Measurements from ENCODE around the gene PPM1L. TPM values are rescaled to one million over a fixed set of nuclear protein-coding genes. Genes with fewer than 3 reads are reported as not detected.

Gene PPM1L
- total RNA-seq, 4 donors from 2014 or later, result 30.8 to 88.1 (median 52.7) TPM

GRCh38 chr3:161117646-161118045, 361.6 kb downstream of the PPM1L start:
- Histone ChIP-seq H3K4me1 (no peaks in the 10 kb centered on the region), H3K9me3 (peaks cover 0 to 39% (median 29%) of the 10 kb centered on the region in 4 donors)
- intact Hi-C loops (cut with DNase I), result no loop called here

DNA sequence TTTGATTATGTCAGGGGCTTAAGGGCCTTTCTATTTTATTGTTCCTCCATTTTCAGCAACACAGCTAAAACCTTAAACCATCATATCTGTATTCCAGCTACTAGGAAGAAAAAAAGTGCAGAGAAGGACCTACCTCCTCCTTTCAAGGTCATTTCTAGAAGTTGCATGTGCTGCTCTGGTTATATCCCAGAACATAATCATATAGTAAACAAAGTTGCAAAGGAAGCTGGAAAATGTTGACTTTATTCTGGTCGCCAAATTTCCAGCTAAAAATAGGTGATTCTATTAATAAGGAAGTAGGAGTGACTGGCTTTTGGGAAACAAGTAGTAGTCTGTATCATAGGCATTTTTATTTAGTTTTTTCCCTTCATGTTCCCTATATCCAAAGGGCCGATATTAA, 370.5 kb downstream of the PPM1L start:
- no peak for TF ChIP-seq POLR2AphosphoS5 (IDR thresholded peaks at IDR 0.05)
- no peak for TF ChIP-seq CTCF (IDR thresholded peaks at IDR 0.05)
- DNase-seq (ENCODE audit: extremely low spot score), result no peak
- H3K27me3 ChIP-seq, result no peaks in the 10 kb centered on the region
- H3K4me1 ChIP-seq, result peaks cover 0 to 3% (median 0%) of the 10 kb centered on the region in 4 donors
- H3K9me3 ChIP-seq, result peaks cover 0 to 46% (median 13%) of the 10 kb centered on the region in 4 donors
- intact Hi-C loops (cut with DNase I), result no loop called here
- H3K36me3 ChIP-seq, result no peaks in the 10 kb centered on the region
- H3K27ac ChIP-seq (replicated peaks in 1 of 4), result no peak overlapping the region
- WGBS, result 65% methylated on average over 2 of the region's 2 CpGs
- no peak overlapping the region for H3K4me3 ChIP-seq

More at GRCh38 chr3:161117646-161118045, 361.6 kb downstream of the PPM1L start:
- Histone ChIP-seq H3K27me3 (no peaks in the 10 kb centered on the region), H3K36me3 (no peaks in the 10 kb centered on the region), H3K4me3 (no peak overlapping the region), H3K27ac (replicated peaks in 1 of 4) (no peak overlapping the region)
- 73% methylated on average over 3 of the region's 3 CpGs for WGBS
- DNase-seq (ENCODE audit: extremely low spot score), result no peak
- no peak for TF ChIP-seq POLR2A (IDR thresholded peaks at IDR 0.05; ENCODE audit: low read depth)
- no peak for TF ChIP-seq CTCF (IDR thresholded peaks at IDR 0.05)
- no peak for TF ChIP-seq POLR2AphosphoS5 (IDR thresholded peaks at IDR 0.05)
- TF ChIP-seq EP300 (IDR thresholded peaks at IDR 0.05), result no peak

Other genes starting within 250 kb of the PPM1L start
- gene KPNA4, start 190.7 kb upstream of the PPM1L start, total RNA-seq, result 10 to 100 TPM; 48.2 to 60.6 (median 55.3) TPM
- not detected for gene ARL14, start 79.1 kb upstream of the PPM1L start, total RNA-seq